ENCODE results near the gene CEP57.
"Not testable (repeated sequence)": the region's sequence is repeated elsewhere in the genome, so short reads cannot be mapped to it uniquely, and the experiment has no call there.

CEP57 gene

DNA sequence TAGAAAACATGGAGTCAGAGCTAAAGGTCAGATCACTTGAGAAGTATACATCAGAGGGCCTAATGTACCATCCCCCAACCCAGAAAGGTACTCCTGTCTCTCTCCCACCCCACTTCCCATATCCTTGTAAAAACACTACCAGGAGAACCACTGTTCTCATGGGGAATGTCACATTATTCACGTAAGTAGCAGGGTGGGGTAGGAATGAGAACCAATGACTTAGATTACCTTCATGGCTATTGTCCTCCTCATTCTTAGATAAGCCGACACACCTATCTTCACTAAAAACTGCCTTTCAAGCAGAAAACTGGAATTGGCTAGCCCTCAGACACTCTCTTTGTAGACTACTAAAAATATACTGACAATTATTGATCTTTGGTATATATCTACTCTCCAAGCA lies 63.6 kb downstream of the CEP57 start:
- Histone ChIP-seq H3K27ac (no peak overlapping the region), H3K36me3 (ENCODE audit: insufficient read depth, low read length) (peaks cover 16% of the 10 kb centered on the region), H3K9ac (ENCODE audit: insufficient read length) (no peak overlapping the region), H3K4me3 (no peak overlapping the region), H3K9me3 (ENCODE audit: low read depth, low read length) (no peaks in the 10 kb centered on the region)
- DNase-seq (ENCODE audit: low read depth, low spot score) = no peak
- no peak for TF ChIP-seq POLR2AphosphoS5 (IDR thresholded peaks at IDR 0.05; ENCODE audit: borderline replicate concordance, low read depth, low read length)

DNA sequence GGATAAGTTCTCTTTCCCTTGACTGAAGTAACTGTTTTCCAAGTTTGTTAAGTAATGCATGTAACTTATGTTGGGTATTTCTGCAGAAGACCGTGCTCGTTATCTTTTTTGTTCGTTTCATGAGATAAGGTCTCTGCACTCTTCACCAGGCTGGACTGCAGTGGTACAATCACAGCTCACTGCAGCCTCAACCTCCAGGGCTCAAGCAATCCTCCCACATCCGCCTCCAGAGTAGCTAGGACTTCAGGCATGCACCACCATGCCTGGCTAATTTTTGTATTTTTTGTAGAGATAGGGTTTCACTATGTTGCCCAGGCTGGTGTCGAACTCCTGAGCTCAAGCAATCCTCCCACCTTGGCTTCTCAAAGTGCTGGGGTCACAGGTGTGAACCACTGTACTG lies 64.1 kb downstream of the CEP57 start:
- H3K9me3 ChIP-seq (ENCODE audit: low read depth, low read length); H3K4me3 ChIP-seq; H3K27ac ChIP-seq; H3K9ac ChIP-seq (ENCODE audit: insufficient read length); DNase-seq (ENCODE audit: low read depth, low spot score): not testable (repeated sequence)
- H3K36me3 ChIP-seq (ENCODE audit: insufficient read depth, low read length) = peaks cover 13% of the 10 kb centered on the region

DNA sequence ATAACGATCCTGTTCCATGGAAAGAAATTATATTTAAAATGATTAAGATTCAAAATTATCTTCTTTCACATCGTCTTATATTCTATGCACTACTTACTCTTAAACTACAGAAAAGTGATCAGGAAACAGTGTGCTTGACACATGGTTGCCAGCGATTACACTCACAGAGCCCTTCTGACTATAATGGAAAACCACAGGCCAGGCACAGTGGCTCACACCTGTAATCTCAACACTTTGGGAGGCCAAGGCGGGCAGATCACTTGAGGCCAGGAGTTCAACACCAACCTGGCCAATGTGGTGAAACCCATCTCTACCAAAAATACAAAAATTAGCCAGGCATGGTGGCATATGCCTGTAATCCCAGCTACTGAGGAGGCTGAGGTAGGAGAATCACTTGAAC lies 69.7 kb downstream of the CEP57 start:
- not testable (repeated sequence) for H3K4me3 ChIP-seq; H3K9me3 ChIP-seq (ENCODE audit: low read depth, low read length); H3K9ac ChIP-seq (ENCODE audit: insufficient read length); H3K27ac ChIP-seq; DNase-seq (ENCODE audit: low read depth, low spot score)
- H3K36me3 ChIP-seq (ENCODE audit: insufficient read depth, low read length) = peaks cover 15% of the 10 kb centered on the region

DNA sequence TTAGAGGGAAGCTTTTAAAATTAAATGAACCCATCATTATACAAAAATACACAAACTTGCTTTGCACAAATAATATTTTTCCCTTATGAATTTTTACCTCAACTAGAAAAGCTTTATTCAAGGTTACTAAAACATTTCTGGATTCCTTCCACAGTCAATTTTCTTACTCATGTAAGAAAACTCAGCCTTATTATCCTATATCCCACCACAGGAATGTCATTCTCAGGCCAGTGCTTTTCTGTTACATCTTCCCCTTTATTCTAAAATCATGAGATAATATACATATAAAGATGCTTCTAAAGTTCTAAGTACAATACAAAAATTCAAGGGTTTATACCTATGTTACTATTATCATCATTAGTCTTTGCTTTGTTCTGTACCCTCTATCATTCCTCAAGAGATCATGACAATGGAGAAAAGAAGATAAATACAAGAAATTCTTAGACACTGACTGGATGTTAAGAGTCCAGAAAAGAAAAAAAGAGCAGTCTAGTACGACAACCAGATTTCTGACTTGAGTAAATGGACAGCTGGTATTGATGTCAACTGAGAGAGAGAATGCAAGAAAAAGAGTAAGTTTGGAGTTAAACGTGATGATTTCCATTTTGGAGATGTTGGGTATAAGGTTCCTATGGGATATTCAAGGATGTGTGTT lies 73.3 kb downstream of the CEP57 start:
- TF ChIP-seq POLR2AphosphoS5 (IDR thresholded peaks at IDR 0.05; ENCODE audit: borderline replicate concordance, low read depth, low read length) (no peak), EZH2 (IDR thresholded peaks at IDR 0.05) (no peak), FOXP2 (optimal IDR thresholded peaks at IDR 0.05; ENCODE audit: control extremely low read depth, extremely low read length, insufficient read depth) (no peak)
- Histone ChIP-seq H3K4me3 (no peak overlapping the region), H3K9ac (ENCODE audit: insufficient read length) (no peak overlapping the region), H3K36me3 (ENCODE audit: insufficient read depth, low read length) (peaks cover 12% of the 10 kb centered on the region), H3K27ac (no peak overlapping the region), H3K9me3 (ENCODE audit: low read depth, low read length) (no peaks in the 10 kb centered on the region)
- DNase-seq (ENCODE audit: low read depth, low spot score) = no peak

DNA sequence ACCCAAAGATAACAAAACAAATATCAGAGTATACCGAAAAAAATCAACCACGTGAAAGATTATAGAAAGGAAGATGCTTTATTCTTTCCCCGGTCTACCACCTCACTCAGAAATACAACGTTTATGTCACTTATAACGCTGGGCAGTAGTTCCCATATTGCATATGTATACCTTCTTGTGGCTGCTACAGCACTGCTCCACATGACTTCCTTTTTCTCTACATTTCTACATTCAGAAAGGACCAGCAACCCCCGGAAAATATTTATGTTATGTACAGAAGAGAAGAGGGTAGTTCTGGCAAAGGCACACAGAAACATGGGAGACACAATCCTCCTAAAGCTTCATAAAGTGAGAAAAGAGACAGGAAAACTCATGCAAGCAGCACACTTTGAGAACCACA lies 76.8 kb downstream of the CEP57 start:
- no peak for TF ChIP-seq EZH2 (IDR thresholded peaks at IDR 0.05)
- no peak for TF ChIP-seq POLR2AphosphoS5 (IDR thresholded peaks at IDR 0.05; ENCODE audit: borderline replicate concordance, low read depth, low read length)
- TF ChIP-seq FOXP2 (optimal IDR thresholded peaks at IDR 0.05; ENCODE audit: control extremely low read depth, extremely low read length, insufficient read depth) = no peak

DNA sequence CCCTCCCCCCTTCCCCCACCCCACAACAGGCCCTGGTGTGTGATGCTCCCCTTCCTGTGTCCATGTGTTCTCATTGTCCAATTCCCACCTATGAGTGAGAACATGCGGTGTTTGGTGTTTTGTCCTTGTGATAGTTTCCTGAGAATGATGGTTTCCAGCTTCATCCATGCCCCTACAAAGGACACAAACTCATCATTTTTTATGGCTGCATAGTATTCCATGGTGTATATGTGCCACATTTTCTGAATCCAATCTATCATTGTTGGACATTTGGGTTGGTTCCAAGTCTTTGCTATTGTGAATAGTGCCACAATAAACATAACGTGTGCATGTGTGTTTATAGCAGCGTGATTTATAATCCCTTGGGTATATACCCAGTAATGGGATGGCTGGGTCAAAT lies 80.6 kb downstream of the CEP57 start:
- H3K36me3 ChIP-seq (ENCODE audit: insufficient read depth, low read length); H3K9me3 ChIP-seq (ENCODE audit: low read depth, low read length); H3K4me3 ChIP-seq; H3K9ac ChIP-seq (ENCODE audit: insufficient read length); DNase-seq (ENCODE audit: low read depth, low spot score); H3K27ac ChIP-seq: not testable (repeated sequence)

More for the DNA sequence above, 76.8 kb downstream of the CEP57 start:
- Histone ChIP-seq H3K36me3 (ENCODE audit: insufficient read depth, low read length) (peaks cover 12% of the 10 kb centered on the region), H3K9me3 (ENCODE audit: low read depth, low read length) (no peaks in the 10 kb centered on the region), H3K4me3 (no peak overlapping the region), H3K27ac (no peak overlapping the region), H3K9ac (ENCODE audit: insufficient read length) (no peak overlapping the region)
- no peak for DNase-seq (ENCODE audit: low read depth, low spot score)

DNA sequence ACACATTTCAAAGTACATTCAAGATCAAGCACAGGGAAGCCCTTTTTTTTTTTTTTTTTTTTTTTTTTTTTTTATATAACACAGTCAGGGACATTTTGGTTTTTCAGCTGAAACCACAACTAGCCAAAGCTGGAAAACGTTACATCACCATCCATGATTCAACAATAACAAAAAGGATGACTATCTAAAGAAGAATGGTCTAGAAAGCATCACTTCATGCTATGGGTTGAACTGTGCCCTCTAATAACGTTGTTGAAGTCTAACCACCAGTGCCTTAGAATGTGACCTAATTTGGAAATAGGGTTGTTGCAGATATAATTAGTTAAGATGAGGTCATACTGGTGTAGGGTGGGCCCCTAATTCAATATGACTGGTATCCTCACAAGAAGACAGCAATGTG lies 87.0 kb downstream of the CEP57 start:
- no peak for DNase-seq (ENCODE audit: low read depth, low spot score)
- no peaks in the 10 kb centered on the region for H3K9me3 ChIP-seq (ENCODE audit: low read depth, low read length)
- H3K9ac ChIP-seq (ENCODE audit: insufficient read length) = no peak overlapping the region
- TF ChIP-seq POLR2AphosphoS5 (IDR thresholded peaks at IDR 0.05; ENCODE audit: borderline replicate concordance, low read depth, low read length) = no peak
- no peak for TF ChIP-seq FOXP2 (optimal IDR thresholded peaks at IDR 0.05; ENCODE audit: control extremely low read depth, extremely low read length, insufficient read depth)
- no peak overlapping the region for H3K27ac ChIP-seq
- H3K4me3 ChIP-seq = no peak overlapping the region
- peaks cover 12% of the 10 kb centered on the region for H3K36me3 ChIP-seq (ENCODE audit: insufficient read depth, low read length)

All from SK-N-MC (cell line).